WTC11 (cell line): ENCODE data around the gene DFFB. TPM values are rescaled to one million over a fixed set of nuclear protein-coding genes. Genes with fewer than 3 reads are reported as not detected.

Experiments used
- ATAC-seq: fragments of 200-7000 bp; cut with Tn5 transposase; 2 replicates; pipeline ENCODE4 v1.10.0; 2021; ENCODE audit warnings: mild to moderate bottlenecking, moderate library complexity
- CTCF ChIA-PET: fragments of 300-600 bp; sonication (Branson Sonifier 250); formaldehyde crosslinking; loops from one replicate; lab custom pipeline; 2021; ENCODE audit warnings: antibody characterized with exemption; lab: Charles Lee
- POLR2A ChIA-PET: fragments of 350-600 bp; sonication (Branson Sonifier 250); formaldehyde crosslinking; loops from one replicate; lab custom pipeline; 2021; ENCODE audit warnings: antibody characterized with exemption; lab: Charles Lee
- DNase-seq: peaks from one replicate; pipeline ENCODE4 v3.0.0; 2021; ENCODE audit warnings: low spot score
- H3K27ac Mint-ChIP-seq: 2 replicates; pipeline ENCODE4 v1.8.0; 2021; ENCODE audit warnings: mixed read lengths
- H3K27me3 Mint-ChIP-seq: 2 replicates; pipeline ENCODE4 v1.8.0; 2021; ENCODE audit warnings: low read depth, mild to moderate bottlenecking, moderate library complexity, mixed read lengths
- H3K36me3 Mint-ChIP-seq: 2 replicates; pipeline ENCODE4 v1.8.0; 2021; ENCODE audit warnings: mixed read lengths
- H3K4me1 Mint-ChIP-seq: 2 replicates; pipeline ENCODE4 v1.8.0; 2022; ENCODE audit warnings: mixed read lengths
- H3K4me3 Mint-ChIP-seq: 2 replicates; pipeline ENCODE4 v1.8.0; 2021; ENCODE audit warnings: mild to moderate bottlenecking, moderate library complexity, mixed read lengths
- H3K9me3 Mint-ChIP-seq: 2 replicates; pipeline ENCODE4 v1.8.0; 2021; ENCODE audit warnings: mixed read lengths
- CBFB ChIP-seq: sonication (generic); formaldehyde crosslinking; IDR thresholded peaks from 2 replicates; pipeline ENCODE4 v1.8.1; 2022; ENCODE audit warnings: mild to moderate bottlenecking, low read depth, missing genetic modification reagents
- E2F1 ChIP-seq: sonication (generic); formaldehyde crosslinking; IDR thresholded peaks from 2 replicates; pipeline ENCODE4 v1.8.0; 2022; ENCODE audit warnings: mild to moderate bottlenecking, missing genetic modification reagents
- ELF4 ChIP-seq: sonication (generic); formaldehyde crosslinking; IDR thresholded peaks from 2 replicates; pipeline ENCODE4 v1.8.1; 2022; ENCODE audit warnings: low read depth, mild to moderate bottlenecking, moderate library complexity, missing genetic modification reagents
- ESRRA ChIP-seq: sonication (generic); formaldehyde crosslinking; IDR thresholded peaks from 2 replicates; pipeline ENCODE4 v1.8.1; 2022; ENCODE audit warnings: mild to moderate bottlenecking, missing genetic modification reagents, borderline replicate concordance
- JAZF1 ChIP-seq: fragments of 250-450 bp; sonication (Bioruptor Pico); IDR thresholded peaks from 2 replicates; pipeline ENCODE4 v1.9.0; 2021; ENCODE audit warnings: moderate library complexity, mild to moderate bottlenecking, inconsistent platforms
- NFYB ChIP-seq: sonication (generic); formaldehyde crosslinking; conservative IDR thresholded peaks from 2 replicates; pipeline ENCODE4 v1.8.0; 2022; ENCODE audit warnings: low read depth, missing genetic modification reagents
- NR1H2 ChIP-seq: sonication (generic); formaldehyde crosslinking; IDR thresholded peaks from 2 replicates; pipeline ENCODE4 v1.9.0; 2021; ENCODE audit warnings: mild to moderate bottlenecking, moderate library complexity, missing genetic modification reagents
- TEAD4 ChIP-seq: sonication (generic); formaldehyde crosslinking; IDR thresholded peaks from 2 replicates; pipeline ENCODE4 v1.8.0; 2022; ENCODE audit warnings: mild to moderate bottlenecking, missing genetic modification reagents
- USF2 ChIP-seq: sonication (generic); formaldehyde crosslinking; IDR thresholded peaks from 2 replicates; pipeline ENCODE4 v1.8.1; 2023; ENCODE audit warnings: mild to moderate bottlenecking, missing genetic modification reagents, moderate library complexity
- ZBTB21 ChIP-seq: sonication (generic); formaldehyde crosslinking; IDR thresholded peaks from 2 replicates; pipeline ENCODE4 v1.8.1; 2023; ENCODE audit warnings: mild to moderate bottlenecking, missing genetic modification reagents, borderline replicate concordance
- ZNF121 ChIP-seq: sonication (generic); formaldehyde crosslinking; IDR thresholded peaks from 2 replicates; pipeline ENCODE4 v1.8.0; 2023; ENCODE audit warnings: missing genetic modification reagents
- ZNF416 ChIP-seq: fragments of 250-450 bp; sonication (Bioruptor Pico); IDR thresholded peaks from 2 replicates; pipeline ENCODE4 v1.9.0; 2021; ENCODE audit warnings: mild to moderate bottlenecking, inconsistent platforms
- total RNA-seq: library from RNA; stranded (reverse); gene quantifications from 3 replicates; pipeline ENCODE4 v1.2.3, GENCODE V29; 2021
- TF ChIP-seq, protein P1 (sequence below): sonication (generic); formaldehyde crosslinking; IDR thresholded peaks from 2 replicates; pipeline ENCODE4 v1.8.0; 2022; ENCODE audit warnings: mild to moderate bottlenecking, missing genetic modification reagents
- TF ChIP-seq, protein P2 (sequence below): sonication (generic); formaldehyde crosslinking; IDR thresholded peaks from 2 replicates; pipeline ENCODE4 v1.8.0; 2023; ENCODE audit warnings: missing genetic modification reagents, mild to moderate bottlenecking, borderline replicate concordance
- TF ChIP-seq, protein P3 (sequence below): sonication (generic); formaldehyde crosslinking; IDR thresholded peaks from 2 replicates; pipeline ENCODE4 v1.8.1; 2023; ENCODE audit warnings: mild to moderate bottlenecking, missing genetic modification reagents, borderline replicate concordance
- TF ChIP-seq, protein P4 (sequence below): sonication (generic); formaldehyde crosslinking; IDR thresholded peaks from 2 replicates; pipeline ENCODE4 v1.8.0; 2022; ENCODE audit warnings: missing genetic modification reagents
- TF ChIP-seq, protein P5 (sequence below): sonication (generic); formaldehyde crosslinking; IDR thresholded peaks from 2 replicates; pipeline ENCODE4 v1.8.1; 2023; ENCODE audit warnings: mild to moderate bottlenecking, missing genetic modification reagents
- TF ChIP-seq, protein P6 (sequence below): sonication (generic); formaldehyde crosslinking; IDR thresholded peaks from 2 replicates; pipeline ENCODE4 v1.8.1; 2022; ENCODE audit warnings: low read depth, missing genetic modification reagents, borderline replicate concordance

DFFB gene
- total RNA-seq, 1 experiment from 2014 or later = 9.2 TPM

DNA sequence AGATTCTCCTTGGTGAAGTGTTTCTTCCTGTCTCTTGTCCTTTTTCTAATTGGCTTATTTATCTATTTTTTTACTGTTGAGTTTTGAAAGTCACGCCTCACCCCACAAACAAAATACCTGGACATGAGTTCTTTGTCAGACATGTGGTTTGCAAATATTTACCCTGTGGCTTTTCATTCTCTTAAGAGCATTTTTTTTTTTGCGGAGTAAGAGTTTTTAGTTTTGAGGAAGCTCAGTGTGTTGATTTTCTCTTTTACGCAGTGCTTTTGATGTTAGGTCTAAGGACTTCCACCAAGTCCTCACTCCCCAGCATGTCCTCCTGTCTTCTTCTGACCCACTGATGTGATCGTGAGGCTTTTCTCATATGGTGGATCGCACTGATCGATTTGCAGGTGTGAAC lies 7.6 kb downstream of the DFFB start:
- Mint-ChIP-seq H3K27ac (no peak overlapping the region), H3K4me1 (no peaks in the 10 kb centered on the region), H3K4me3 (no peak overlapping the region), H3K27me3 (no peaks in the 10 kb centered on the region), H3K9me3 (peaks cover 11% of the 10 kb centered on the region), H3K36me3 (peaks cover 21% of the 10 kb centered on the region)
- ATAC-seq (no peak), DNase-seq (no peak)
- ChIA-PET CTCF (no interaction called here), POLR2A (no interaction called here)
- TF ChIP-seq ZNF121 (CRISPR knock-in tag) (no peak), ESRRA (no peak), ELF4 (CRISPR knock-in tag) (no peak), TEAD4 (CRISPR knock-in tag) (no peak), USF2 (CRISPR knock-in tag) (no peak), JAZF1 (CRISPR knock-in tag) (no peak), ZNF416 (CRISPR knock-in tag) (no peak), CBFB (CRISPR knock-in tag) (no peak), E2F1 (CRISPR knock-in tag) (no peak), NR1H2 (CRISPR knock-in tag) (no peak), ZBTB21 (CRISPR knock-in tag) (no peak), NFYB (CRISPR knock-in tag) (no peak)
- TF ChIP-seq, protein P1, sequence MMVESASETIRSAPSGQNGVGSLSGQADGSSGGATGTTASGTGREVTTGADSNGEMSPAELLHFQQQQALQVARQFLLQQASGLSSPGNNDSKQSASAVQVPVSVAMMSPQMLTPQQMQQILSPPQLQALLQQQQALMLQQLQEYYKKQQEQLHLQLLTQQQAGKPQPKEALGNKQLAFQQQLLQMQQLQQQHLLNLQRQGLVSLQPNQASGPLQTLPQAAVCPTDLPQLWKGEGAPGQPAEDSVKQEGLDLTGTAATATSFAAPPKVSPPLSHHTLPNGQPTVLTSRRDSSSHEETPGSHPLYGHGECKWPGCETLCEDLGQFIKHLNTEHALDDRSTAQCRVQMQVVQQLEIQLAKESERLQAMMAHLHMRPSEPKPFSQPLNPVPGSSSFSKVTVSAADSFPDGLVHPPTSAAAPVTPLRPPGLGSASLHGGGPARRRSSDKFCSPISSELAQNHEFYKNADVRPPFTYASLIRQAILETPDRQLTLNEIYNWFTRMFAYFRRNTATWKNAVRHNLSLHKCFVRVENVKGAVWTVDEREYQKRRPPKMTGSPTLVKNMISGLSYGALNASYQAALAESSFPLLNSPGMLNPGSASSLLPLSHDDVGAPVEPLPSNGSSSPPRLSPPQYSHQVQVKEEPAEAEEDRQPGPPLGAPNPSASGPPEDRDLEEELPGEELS = no peak
- TF ChIP-seq, protein P2, sequence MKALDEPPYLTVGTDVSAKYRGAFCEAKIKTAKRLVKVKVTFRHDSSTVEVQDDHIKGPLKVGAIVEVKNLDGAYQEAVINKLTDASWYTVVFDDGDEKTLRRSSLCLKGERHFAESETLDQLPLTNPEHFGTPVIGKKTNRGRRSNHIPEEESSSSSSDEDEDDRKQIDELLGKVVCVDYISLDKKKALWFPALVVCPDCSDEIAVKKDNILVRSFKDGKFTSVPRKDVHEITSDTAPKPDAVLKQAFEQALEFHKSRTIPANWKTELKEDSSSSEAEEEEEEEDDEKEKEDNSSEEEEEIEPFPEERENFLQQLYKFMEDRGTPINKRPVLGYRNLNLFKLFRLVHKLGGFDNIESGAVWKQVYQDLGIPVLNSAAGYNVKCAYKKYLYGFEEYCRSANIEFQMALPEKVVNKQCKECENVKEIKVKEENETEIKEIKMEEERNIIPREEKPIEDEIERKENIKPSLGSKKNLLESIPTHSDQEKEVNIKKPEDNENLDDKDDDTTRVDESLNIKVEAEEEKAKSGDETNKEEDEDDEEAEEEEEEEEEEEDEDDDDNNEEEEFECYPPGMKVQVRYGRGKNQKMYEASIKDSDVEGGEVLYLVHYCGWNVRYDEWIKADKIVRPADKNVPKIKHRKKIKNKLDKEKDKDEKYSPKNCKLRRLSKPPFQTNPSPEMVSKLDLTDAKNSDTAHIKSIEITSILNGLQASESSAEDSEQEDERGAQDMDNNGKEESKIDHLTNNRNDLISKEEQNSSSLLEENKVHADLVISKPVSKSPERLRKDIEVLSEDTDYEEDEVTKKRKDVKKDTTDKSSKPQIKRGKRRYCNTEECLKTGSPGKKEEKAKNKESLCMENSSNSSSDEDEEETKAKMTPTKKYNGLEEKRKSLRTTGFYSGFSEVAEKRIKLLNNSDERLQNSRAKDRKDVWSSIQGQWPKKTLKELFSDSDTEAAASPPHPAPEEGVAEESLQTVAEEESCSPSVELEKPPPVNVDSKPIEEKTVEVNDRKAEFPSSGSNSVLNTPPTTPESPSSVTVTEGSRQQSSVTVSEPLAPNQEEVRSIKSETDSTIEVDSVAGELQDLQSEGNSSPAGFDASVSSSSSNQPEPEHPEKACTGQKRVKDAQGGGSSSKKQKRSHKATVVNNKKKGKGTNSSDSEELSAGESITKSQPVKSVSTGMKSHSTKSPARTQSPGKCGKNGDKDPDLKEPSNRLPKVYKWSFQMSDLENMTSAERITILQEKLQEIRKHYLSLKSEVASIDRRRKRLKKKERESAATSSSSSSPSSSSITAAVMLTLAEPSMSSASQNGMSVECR (CRISPR knock-in tag) = no peak
- TF ChIP-seq, protein P3, sequence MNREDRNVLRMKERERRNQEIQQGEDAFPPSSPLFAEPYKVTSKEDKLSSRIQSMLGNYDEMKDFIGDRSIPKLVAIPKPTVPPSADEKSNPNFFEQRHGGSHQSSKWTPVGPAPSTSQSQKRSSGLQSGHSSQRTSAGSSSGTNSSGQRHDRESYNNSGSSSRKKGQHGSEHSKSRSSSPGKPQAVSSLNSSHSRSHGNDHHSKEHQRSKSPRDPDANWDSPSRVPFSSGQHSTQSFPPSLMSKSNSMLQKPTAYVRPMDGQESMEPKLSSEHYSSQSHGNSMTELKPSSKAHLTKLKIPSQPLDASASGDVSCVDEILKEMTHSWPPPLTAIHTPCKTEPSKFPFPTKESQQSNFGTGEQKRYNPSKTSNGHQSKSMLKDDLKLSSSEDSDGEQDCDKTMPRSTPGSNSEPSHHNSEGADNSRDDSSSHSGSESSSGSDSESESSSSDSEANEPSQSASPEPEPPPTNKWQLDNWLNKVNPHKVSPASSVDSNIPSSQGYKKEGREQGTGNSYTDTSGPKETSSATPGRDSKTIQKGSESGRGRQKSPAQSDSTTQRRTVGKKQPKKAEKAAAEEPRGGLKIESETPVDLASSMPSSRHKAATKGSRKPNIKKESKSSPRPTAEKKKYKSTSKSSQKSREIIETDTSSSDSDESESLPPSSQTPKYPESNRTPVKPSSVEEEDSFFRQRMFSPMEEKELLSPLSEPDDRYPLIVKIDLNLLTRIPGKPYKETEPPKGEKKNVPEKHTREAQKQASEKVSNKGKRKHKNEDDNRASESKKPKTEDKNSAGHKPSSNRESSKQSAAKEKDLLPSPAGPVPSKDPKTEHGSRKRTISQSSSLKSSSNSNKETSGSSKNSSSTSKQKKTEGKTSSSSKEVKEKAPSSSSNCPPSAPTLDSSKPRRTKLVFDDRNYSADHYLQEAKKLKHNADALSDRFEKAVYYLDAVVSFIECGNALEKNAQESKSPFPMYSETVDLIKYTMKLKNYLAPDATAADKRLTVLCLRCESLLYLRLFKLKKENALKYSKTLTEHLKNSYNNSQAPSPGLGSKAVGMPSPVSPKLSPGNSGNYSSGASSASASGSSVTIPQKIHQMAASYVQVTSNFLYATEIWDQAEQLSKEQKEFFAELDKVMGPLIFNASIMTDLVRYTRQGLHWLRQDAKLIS = no peak
- TF ChIP-seq, protein P4, sequence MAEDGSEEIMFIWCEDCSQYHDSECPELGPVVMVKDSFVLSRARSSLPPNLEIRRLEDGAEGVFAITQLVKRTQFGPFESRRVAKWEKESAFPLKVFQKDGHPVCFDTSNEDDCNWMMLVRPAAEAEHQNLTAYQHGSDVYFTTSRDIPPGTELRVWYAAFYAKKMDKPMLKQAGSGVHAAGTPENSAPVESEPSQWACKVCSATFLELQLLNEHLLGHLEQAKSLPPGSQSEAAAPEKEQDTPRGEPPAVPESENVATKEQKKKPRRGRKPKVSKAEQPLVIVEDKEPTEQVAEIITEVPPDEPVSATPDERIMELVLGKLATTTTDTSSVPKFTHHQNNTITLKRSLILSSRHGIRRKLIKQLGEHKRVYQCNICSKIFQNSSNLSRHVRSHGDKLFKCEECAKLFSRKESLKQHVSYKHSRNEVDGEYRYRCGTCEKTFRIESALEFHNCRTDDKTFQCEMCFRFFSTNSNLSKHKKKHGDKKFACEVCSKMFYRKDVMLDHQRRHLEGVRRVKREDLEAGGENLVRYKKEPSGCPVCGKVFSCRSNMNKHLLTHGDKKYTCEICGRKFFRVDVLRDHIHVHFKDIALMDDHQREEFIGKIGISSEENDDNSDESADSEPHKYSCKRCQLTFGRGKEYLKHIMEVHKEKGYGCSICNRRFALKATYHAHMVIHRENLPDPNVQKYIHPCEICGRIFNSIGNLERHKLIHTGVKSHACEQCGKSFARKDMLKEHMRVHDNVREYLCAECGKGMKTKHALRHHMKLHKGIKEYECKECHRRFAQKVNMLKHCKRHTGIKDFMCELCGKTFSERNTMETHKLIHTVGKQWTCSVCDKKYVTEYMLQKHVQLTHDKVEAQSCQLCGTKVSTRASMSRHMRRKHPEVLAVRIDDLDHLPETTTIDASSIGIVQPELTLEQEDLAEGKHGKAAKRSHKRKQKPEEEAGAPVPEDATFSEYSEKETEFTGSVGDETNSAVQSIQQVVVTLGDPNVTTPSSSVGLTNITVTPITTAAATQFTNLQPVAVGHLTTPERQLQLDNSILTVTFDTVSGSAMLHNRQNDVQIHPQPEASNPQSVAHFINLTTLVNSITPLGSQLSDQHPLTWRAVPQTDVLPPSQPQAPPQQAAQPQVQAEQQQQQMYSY (CRISPR knock-in tag) = no peak
- TF ChIP-seq, protein P5, sequence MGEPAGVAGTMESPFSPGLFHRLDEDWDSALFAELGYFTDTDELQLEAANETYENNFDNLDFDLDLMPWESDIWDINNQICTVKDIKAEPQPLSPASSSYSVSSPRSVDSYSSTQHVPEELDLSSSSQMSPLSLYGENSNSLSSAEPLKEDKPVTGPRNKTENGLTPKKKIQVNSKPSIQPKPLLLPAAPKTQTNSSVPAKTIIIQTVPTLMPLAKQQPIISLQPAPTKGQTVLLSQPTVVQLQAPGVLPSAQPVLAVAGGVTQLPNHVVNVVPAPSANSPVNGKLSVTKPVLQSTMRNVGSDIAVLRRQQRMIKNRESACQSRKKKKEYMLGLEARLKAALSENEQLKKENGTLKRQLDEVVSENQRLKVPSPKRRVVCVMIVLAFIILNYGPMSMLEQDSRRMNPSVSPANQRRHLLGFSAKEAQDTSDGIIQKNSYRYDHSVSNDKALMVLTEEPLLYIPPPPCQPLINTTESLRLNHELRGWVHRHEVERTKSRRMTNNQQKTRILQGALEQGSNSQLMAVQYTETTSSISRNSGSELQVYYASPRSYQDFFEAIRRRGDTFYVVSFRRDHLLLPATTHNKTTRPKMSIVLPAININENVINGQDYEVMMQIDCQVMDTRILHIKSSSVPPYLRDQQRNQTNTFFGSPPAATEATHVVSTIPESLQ (CRISPR knock-in tag) = no peak
- TF ChIP-seq, protein P6, sequence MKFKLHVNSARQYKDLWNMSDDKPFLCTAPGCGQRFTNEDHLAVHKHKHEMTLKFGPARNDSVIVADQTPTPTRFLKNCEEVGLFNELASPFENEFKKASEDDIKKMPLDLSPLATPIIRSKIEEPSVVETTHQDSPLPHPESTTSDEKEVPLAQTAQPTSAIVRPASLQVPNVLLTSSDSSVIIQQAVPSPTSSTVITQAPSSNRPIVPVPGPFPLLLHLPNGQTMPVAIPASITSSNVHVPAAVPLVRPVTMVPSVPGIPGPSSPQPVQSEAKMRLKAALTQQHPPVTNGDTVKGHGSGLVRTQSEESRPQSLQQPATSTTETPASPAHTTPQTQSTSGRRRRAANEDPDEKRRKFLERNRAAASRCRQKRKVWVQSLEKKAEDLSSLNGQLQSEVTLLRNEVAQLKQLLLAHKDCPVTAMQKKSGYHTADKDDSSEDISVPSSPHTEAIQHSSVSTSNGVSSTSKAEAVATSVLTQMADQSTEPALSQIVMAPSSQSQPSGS (CRISPR knock-in tag) = no peak
